Measurements from ENCODE around the gene VSTM2L.

Gene VSTM2L

GRCh38 chr20:37991157-37991866, 88.4 kb downstream of the VSTM2L start:
- no peak for DNase-seq

- no peak for DNase-seq
These were observed 89.0 kb downstream of the VSTM2L start for GRCh38 chr20:37991908-37992307.

- peak; percentile 44 to 52 for DNase-seq
These were observed 90.0 kb downstream of the VSTM2L start for GRCh38 chr20:37992802-37993409.

GRCh38 chr20:37994512-37994911, 91.6 kb downstream of the VSTM2L start:
- DNase-seq = no peak

Measured in NCI-H526 (cell line).